Measurements from ENCODE around the gene DNAJB1.

DNAJB1 gene

GRCh38 chr19:14494910-14495671 lies 23.1 kb downstream of the DNAJB1 start:
- DNase-seq, result no peak

GRCh38 chr19:14494411-14494810 lies 23.8 kb downstream of the DNAJB1 start:
- no peak for DNase-seq

GRCh38 chr19:14492756-14493337 lies 25.4 kb downstream of the DNAJB1 start:
- no peak for DNase-seq

GRCh38 chr19:14487370-14488125 lies 30.6 kb downstream of the DNAJB1 start:
- DNase-seq, result no peak

GRCh38 chr19:14482172-14482941 lies 35.8 kb downstream of the DNAJB1 start:
- DNase-seq, result no peak

- DNase-seq, result no peak
These were observed 37.5 kb downstream of the DNAJB1 start for GRCh38 chr19:14480700-14481079.

- no peak for DNase-seq
These were observed 38.1 kb downstream of the DNAJB1 start for GRCh38 chr19:14479975-14480699.

- DNase-seq, result no peak
These were observed 38.8 kb downstream of the DNAJB1 start for GRCh38 chr19:14479309-14479974.

GRCh38 chr19:14478113-14478545 lies 40.1 kb downstream of the DNAJB1 start:
- DNase-seq, result no peak

- no peak for DNase-seq
These were observed 40.6 kb downstream of the DNAJB1 start for GRCh38 chr19:14477418-14478112.

GRCh38 chr19:14476673-14477401 lies 41.4 kb downstream of the DNAJB1 start:
- DNase-seq, result no peak

- DNase-seq, result no peak
These were observed 41.9 kb downstream of the DNAJB1 start for GRCh38 chr19:14476327-14476672.

- no peak for DNase-seq
These were observed 42.7 kb downstream of the DNAJB1 start, which contains the start of gene PTGER1 for GRCh38 chr19:14475251-14476073. TSS of gene PTGER1 (minus strand) at chr19:14475354. CDS start at chr19:14474320, 1,034 bp downstream.

GRCh38 chr19:14474827-14475226 lies 43.4 kb downstream of the DNAJB1 start:
- DNase-seq, result no peak

- DNase-seq, result no peak
These were observed 44.1 kb downstream of the DNAJB1 start for GRCh38 chr19:14473978-14474578.

- DNase-seq, result no peak
These were observed 44.9 kb downstream of the DNAJB1 start for GRCh38 chr19:14473073-14473977.

- DNase-seq, result peak; percentile 49
These were observed 45.8 kb downstream of the DNAJB1 start for GRCh38 chr19:14472202-14472938.
